K562 (cell line): ENCODE measurements around the gene STX1B. TPM values are rescaled to one million over a fixed set of nuclear protein-coding genes. Genes with fewer than 3 reads are reported as not detected.

Experiments used
- ARID3B ChIP-seq: fragments of 250-450 bp; sonication (Bioruptor Pico); IDR thresholded peaks from 2 replicates; pipeline ENCODE4 v1.4.0; 2020; ENCODE audit warnings: borderline replicate concordance
- ARID4B ChIP-seq: sonication (generic); formaldehyde crosslinking; IDR thresholded peaks from 2 replicates; pipeline ENCODE4 v1.8.0; 2022; ENCODE audit warnings: mild to moderate bottlenecking, missing genetic modification reagents
- CTBP1 ChIP-seq: fragments of 450-650 bp; IDR thresholded peaks from 2 replicates; pipeline ENCODE4 v1.6.1; 2016; ENCODE audit warnings: borderline replicate concordance
- JUN ChIP-seq, 2 experiments: sonication (generic) in 1 of 2; formaldehyde crosslinking in 1 of 2; IDR thresholded peaks; 2 replicates each; pipeline versions ENCODE4 v1.6.1 to v1.8.0; 2012 to 2022; ENCODE audit warnings: borderline replicate concordance in 2 of 2, mild to moderate bottlenecking in 2 of 2, improper control_type of control experiment in 1 of 2, low read depth in 1 of 2, low read length in 1 of 2, missing genetic modification reagents in 1 of 2
- L3MBTL2 ChIP-seq: fragments of 450-650 bp; IDR thresholded peaks from 2 replicates; pipeline ENCODE4 v1.6.1; 2016; ENCODE audit warnings: mild to moderate bottlenecking, moderate library complexity
- POLR2B ChIP-seq: fragments of 450-650 bp; IDR thresholded peaks from 2 replicates; pipeline ENCODE4 v1.6.1; 2018; ENCODE audit warnings: low read depth; ENCODE audit not compliant: partially characterized antibody
- SMC3 ChIP-seq: conservative IDR thresholded peaks from 2 replicates; pipeline ENCODE4 v1.6.1; 2011; ENCODE audit warnings: low read depth, low read length, improper control_type of control experiment; ENCODE audit not compliant: insufficient read depth
- TBL1XR1 ChIP-seq, 2 experiments: IDR thresholded peaks; 2 replicates each; pipeline ENCODE4 v1.6.1; 2012; ENCODE audit warnings: improper control_type of control experiment in 2 of 2, low read length in 2 of 2, mild to moderate bottlenecking in 1 of 2
- ZBTB43 ChIP-seq: sonication (generic); formaldehyde crosslinking; IDR thresholded peaks from 2 replicates; pipeline ENCODE4 v1.8.0; 2023; ENCODE audit warnings: mild to moderate bottlenecking, missing genetic modification reagents
- polyA plus RNA-seq, 8 experiments: library from polyadenylated mRNA; depleted of rRNA in 4 of 8; stranded (reverse) in 5 of 8; unstranded in 3 of 8; fragments of >200 nt; fragmentation: Nextera tagmentation in 2 of 8; fragmentation: Illumina TruSeq in 1 of 8; extraction: Ambion mirVana in 2 of 8; extraction: Trizol in 1 of 8; gene quantifications; 2 replicates each; pipeline versions ENCODE4 v1.2.1 to v1.2.3, GENCODE V29; 2011 to 2014; ENCODE audit warnings: inconsistent platforms in 1 of 8, missing spikeins in 1 of 8
- total RNA-seq, 7 experiments: library from RNA; depleted of rRNA in 6 of 7; stranded (reverse); fragments of >200 nt in 6 of 7; fragmentation: Illumina TruSeq in 2 of 7; extraction: Trizol in 2 of 7; gene quantifications; 2 replicates each; pipeline versions ENCODE4 v1.2.1 to v1.2.3, GENCODE V29; 2011 to 2021; ENCODE audit warnings: low replicate concordance in 1 of 7

The STX1B gene
- total and polyA plus RNA-seq, 9 of the 15 experiments (the other 6 are each of a cell fraction or from before 2014, with no cell fraction given): 0.07 to 2.5 (median 0.86) TPM

DNA sequence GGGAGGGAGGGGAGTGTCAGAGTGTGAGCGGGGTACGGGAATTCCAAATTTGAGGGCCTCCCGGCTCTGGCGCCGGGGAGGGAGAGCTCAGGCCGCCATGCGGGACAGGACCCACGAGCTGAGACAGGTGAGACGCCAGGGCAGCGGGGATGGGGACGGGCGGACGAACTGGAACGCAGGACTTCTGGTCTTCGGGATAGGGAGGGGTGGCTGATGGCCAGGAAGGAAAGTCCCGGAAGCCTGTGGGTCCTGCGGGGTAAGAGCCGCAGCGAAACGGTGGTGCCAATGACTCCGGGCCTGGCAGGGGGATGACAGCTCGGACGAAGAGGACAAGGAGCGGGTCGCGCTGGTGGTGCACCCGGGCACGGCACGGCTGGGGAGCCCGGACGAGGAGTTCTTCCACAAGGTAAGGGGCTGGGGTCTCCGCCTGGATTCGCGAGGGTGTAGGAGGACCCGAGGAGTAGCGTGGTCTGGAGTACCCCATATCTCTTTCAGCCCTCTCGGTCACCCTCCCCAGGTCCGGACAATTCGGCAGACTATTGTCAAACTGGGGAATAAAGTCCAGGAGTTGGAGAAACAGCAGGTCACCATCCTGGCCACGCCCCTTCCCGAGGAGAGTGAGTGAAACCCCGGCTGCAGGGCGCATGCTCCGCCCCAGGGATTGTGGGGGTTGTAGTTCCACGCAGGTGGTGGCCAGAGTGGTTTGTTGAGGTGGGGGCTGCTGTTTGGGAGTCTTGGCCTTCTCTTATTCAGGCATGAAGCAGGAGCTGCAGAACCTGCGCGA is 23.5 kb upstream of the STX1B start (continued):
- TF ChIP-seq ZBTB43 (CRISPR knock-in tag): 0 out of 2 replicates have a peak, but pooled peaks have one; percentile 31
- no peak for TF ChIP-seq ARID3B (CRISPR knock-in tag)
- no peak for TF ChIP-seq L3MBTL2
- 0 out of 4 replicates have a peak, but pooled peaks of 1 of the 2 experiments have one; percentile 29 for TF ChIP-seq TBL1XR1 (IDR thresholded peaks at IDR 0.05; ENCODE audit: low read length in 2 of 2)
- 0 out of 2 replicates have a peak, but pooled peaks have one; percentile 7 for TF ChIP-seq CTBP1
- TF ChIP-seq JUN (IDR thresholded peaks at IDR 0.05; ENCODE audit: borderline replicate concordance, low read depth, low read length): peak; percentile 32; the same call in 1 of the 2 replicates
- no peak for TF ChIP-seq JUN (CRISPR knock-in tag; IDR thresholded peaks at IDR 0.05; ENCODE audit: borderline replicate concordance)
- peak; percentile 25; the same call in 1 of the 2 replicates for TF ChIP-seq ARID4B (CRISPR knock-in tag)
- 0 out of 2 replicates have a peak, but pooled peaks have one; percentile 6 for TF ChIP-seq SMC3
- no peak for TF ChIP-seq POLR2B
